Measurements from ENCODE around the gene ALDH1A2. TPM values are rescaled to one million over a fixed set of nuclear protein-coding genes. Genes with fewer than 3 reads are reported as not detected.

ALDH1A2 gene
- total RNA-seq, 1 donor from 2014 or later = 18.7 TPM

GRCh38 chr15:58108117-58108516, 42.6 kb upstream of the ALDH1A2 start:
- TF ChIP-seq CTCF (conservative IDR thresholded peaks at IDR 0.05; ENCODE audit: low read depth, low read length) = no peak
- no peak for DNase-seq (ENCODE audit: low read depth)
- H3K4me3 ChIP-seq (ENCODE audit: low read depth, low read length) = no peak overlapping the region

- TF ChIP-seq CTCF (conservative IDR thresholded peaks at IDR 0.05; ENCODE audit: low read depth, low read length) = no peak
- no peak for DNase-seq (ENCODE audit: low read depth)
- H3K4me3 ChIP-seq (ENCODE audit: low read depth, low read length) = no peak overlapping the region
Measured at GRCh38 chr15:58103482-58103881, 38.0 kb upstream of the ALDH1A2 start.

- no peak for TF ChIP-seq CTCF (conservative IDR thresholded peaks at IDR 0.05; ENCODE audit: low read depth, low read length)
- DNase-seq (ENCODE audit: low read depth) = no peak
- no peak overlapping the region for H3K4me3 ChIP-seq (ENCODE audit: low read depth, low read length)
Measured at GRCh38 chr15:58096529-58097084, 31.1 kb upstream of the ALDH1A2 start.

GRCh38 chr15:58095415-58095814, 29.9 kb upstream of the ALDH1A2 start:
- H3K4me3 ChIP-seq (ENCODE audit: low read depth, low read length) = no peak overlapping the region
- no peak for TF ChIP-seq CTCF (conservative IDR thresholded peaks at IDR 0.05; ENCODE audit: low read depth, low read length)
- DNase-seq (ENCODE audit: low read depth) = no peak

- no peak for TF ChIP-seq CTCF (conservative IDR thresholded peaks at IDR 0.05; ENCODE audit: low read depth, low read length)
- H3K4me3 ChIP-seq (ENCODE audit: low read depth, low read length) = no peak overlapping the region
- DNase-seq (ENCODE audit: low read depth) = no peak
Measured at GRCh38 chr15:58087871-58088270, 22.4 kb upstream of the ALDH1A2 start.

- no peak overlapping the region for H3K4me3 ChIP-seq (ENCODE audit: low read depth, low read length)
- DNase-seq (ENCODE audit: low read depth) = no peak
- TF ChIP-seq CTCF (conservative IDR thresholded peaks at IDR 0.05; ENCODE audit: low read depth, low read length) = no peak
Measured at GRCh38 chr15:58086491-58086890, 21.0 kb upstream of the ALDH1A2 start.

GRCh38 chr15:58083526-58083925, 18.0 kb upstream of the ALDH1A2 start:
- TF ChIP-seq CTCF (conservative IDR thresholded peaks at IDR 0.05; ENCODE audit: low read depth, low read length) = no peak
- H3K4me3 ChIP-seq (ENCODE audit: low read depth, low read length) = no peak overlapping the region
- no peak for DNase-seq (ENCODE audit: low read depth)
